Uterus (tissue), 4 donors: ENCODE data around the gene MARVELD3. TPM values are rescaled to one million over a fixed set of nuclear protein-coding genes. Genes with fewer than 3 reads are reported as not detected.

Experiments
- DNase-seq, 2 donors: peaks; one replicate each; pipeline ENCODE4 v3.0.0-alpha.2; 2019 to 2020
- H3K27ac ChIP-seq, 2 donors: fragments of 200-600 bp; sonication (generic); 1 replicate in 1 of 2; 2 replicates in 1 of 2; pipeline ENCODE4 v1.5.1; 2016 to 2018
- H3K27me3 ChIP-seq, 2 donors: fragments of 200-600 bp; sonication (generic); one replicate each; pipeline ENCODE4 v1.5.1; 2018 to 2019; ENCODE audit warnings: control low read depth in 1 of 2
- H3K36me3 ChIP-seq, 2 donors: fragments of 200-600 bp; sonication (generic); one replicate each; pipeline ENCODE4 v1.5.1; 2019; ENCODE audit warnings: control low read depth in 1 of 2
- H3K4me1 ChIP-seq, 2 donors: fragments of 200-600 bp; sonication (generic); one replicate each; pipeline ENCODE4 v1.5.1; 2018 to 2019; ENCODE audit warnings: control low read depth in 1 of 2
- H3K4me3 ChIP-seq, 2 donors: fragments of 200-600 bp; sonication (generic); 1 replicate in 1 of 2; 2 replicates in 1 of 2; pipeline ENCODE4 v1.5.1; 2018 to 2019; ENCODE audit warnings: mild to moderate bottlenecking in 1 of 2
- H3K9me3 ChIP-seq, 2 donors: fragments of 200-600 bp; sonication (generic); one replicate each; pipeline ENCODE4 v1.5.1; 2019; ENCODE audit warnings: control low read depth in 1 of 2
- POLR2A ChIP-seq, 2 donors: fragments of 450-650 bp; IDR thresholded peaks; one replicate each; pipeline ENCODE4 v1.6.1; 2016; ENCODE audit warnings: antibody characterized with exemption in 2 of 2, mild to moderate bottlenecking in 1 of 2, moderate library complexity in 1 of 2
- intact Hi-C: fragments of 100-400 bp; cut with DNase I; formaldehyde crosslinking; loops from one replicate; pipeline ENCODE4 v1.15.1; 2023; ENCODE audit warnings: low total_unique reads
- total RNA-seq, 4 donors: library from RNA; depleted of rRNA in 3 of 4; stranded (reverse); fragments of >200 nt in 3 of 4; gene quantifications; one replicate each; pipeline versions ENCODE4 v1.1.0 to v1.2.4, GENCODE V29; 2014 to 2023
- TF ChIP-seq, protein P1 (sequence below), 4 experiments: fragments of 200-600 bp in 2 of 4; fragments of 450-650 bp in 2 of 4; sonication (generic) in 2 of 4; IDR thresholded peaks; one replicate each; pipeline ENCODE4 v1.5.1; 2016 to 2019; ENCODE audit warnings: antibody characterized with exemption in 4 of 4, mild to moderate bottlenecking in 2 of 4, moderate library complexity in 1 of 4
- donor health status: DM: yes; HTN: yes; CAD: no.

Gene MARVELD3
- total RNA-seq, 4 donors from 2014 or later = 0.21 to 5.7 (median 1.8) TPM; not detected in 1

DNA sequence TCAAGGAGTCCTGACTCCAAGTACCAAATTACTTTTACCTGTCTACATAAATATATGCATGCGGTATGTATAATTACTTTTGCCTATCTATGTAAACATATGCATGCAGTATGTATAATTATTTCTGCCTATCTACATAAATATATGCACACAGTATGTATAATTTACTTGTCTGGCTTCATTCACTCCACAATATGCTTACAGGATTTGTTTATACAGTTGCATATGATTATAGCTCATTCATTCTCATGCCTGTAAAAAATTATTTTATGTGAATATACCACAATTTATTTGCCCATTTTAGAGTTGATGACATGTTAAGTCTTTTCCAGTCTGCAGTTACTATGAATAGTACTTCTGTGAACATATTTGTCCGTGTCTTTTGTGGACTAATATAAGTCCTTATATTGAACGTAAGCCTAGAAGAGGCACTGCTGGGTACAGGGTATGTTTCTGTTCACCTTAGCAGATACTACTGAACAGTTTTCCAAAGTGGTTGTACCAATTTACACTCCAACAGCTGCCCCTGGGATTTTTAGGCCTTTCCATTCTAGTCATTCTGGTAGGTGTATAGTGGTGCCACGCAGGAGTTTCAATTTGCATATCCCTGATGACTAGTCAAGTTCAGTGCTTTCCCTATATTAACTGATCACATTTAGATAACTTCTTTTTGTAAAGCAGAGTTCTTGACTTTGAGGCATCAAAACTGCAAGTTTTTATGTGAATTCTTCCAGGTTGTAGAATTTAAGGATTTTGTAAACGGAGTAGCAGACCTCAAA is 47.0 kb downstream of the MARVELD3 start:
- Histone ChIP-seq H3K36me3 (no peaks in the 10 kb centered on the region), H3K4me1 (no peaks in the 10 kb centered on the region), H3K27ac (no peak overlapping the region), H3K9me3 (no peaks in the 10 kb centered on the region), H3K27me3 (no peaks in the 10 kb centered on the region), H3K4me3 (no peak overlapping the region)
- intact Hi-C loops = no loop called here
- TF ChIP-seq, protein P1, sequence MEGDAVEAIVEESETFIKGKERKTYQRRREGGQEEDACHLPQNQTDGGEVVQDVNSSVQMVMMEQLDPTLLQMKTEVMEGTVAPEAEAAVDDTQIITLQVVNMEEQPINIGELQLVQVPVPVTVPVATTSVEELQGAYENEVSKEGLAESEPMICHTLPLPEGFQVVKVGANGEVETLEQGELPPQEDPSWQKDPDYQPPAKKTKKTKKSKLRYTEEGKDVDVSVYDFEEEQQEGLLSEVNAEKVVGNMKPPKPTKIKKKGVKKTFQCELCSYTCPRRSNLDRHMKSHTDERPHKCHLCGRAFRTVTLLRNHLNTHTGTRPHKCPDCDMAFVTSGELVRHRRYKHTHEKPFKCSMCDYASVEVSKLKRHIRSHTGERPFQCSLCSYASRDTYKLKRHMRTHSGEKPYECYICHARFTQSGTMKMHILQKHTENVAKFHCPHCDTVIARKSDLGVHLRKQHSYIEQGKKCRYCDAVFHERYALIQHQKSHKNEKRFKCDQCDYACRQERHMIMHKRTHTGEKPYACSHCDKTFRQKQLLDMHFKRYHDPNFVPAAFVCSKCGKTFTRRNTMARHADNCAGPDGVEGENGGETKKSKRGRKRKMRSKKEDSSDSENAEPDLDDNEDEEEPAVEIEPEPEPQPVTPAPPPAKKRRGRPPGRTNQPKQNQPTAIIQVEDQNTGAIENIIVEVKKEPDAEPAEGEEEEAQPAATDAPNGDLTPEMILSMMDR (IDR thresholded peaks at IDR 0.05) = no peak
- no peak for TF ChIP-seq POLR2A (IDR thresholded peaks at IDR 0.05)
- no peak for DNase-seq

DNA sequence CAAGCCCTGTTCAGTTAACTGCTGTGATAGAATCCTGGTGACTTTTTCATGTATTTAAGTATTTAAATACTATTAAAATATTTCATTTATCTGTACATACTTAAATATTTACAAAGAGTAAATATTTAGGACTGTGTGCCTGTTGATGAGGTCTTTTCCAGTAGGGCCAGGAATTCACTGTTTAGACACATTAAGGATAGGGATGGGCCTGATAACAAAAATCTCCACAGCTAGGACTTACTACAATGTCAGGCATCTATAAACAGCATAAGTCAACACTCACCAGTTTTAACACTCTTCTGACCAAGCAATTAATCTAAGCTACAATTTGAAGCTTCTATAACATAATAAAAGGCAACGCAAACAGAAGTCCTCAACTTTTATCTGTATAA is 47.6 kb downstream of the MARVELD3 start:
- no peaks in the 10 kb centered on the region for H3K9me3 ChIP-seq
- intact Hi-C loops = no loop called here
- no peaks in the 10 kb centered on the region for H3K4me1 ChIP-seq
- no peaks in the 10 kb centered on the region for H3K36me3 ChIP-seq
- no peaks in the 10 kb centered on the region for H3K27me3 ChIP-seq
- no peak for TF ChIP-seq POLR2A (IDR thresholded peaks at IDR 0.05)
- TF ChIP-seq, protein P1 (IDR thresholded peaks at IDR 0.05) = no peak
- no peak for DNase-seq
- H3K27ac ChIP-seq = no peak overlapping the region
- no peak overlapping the region for H3K4me3 ChIP-seq

DNA sequence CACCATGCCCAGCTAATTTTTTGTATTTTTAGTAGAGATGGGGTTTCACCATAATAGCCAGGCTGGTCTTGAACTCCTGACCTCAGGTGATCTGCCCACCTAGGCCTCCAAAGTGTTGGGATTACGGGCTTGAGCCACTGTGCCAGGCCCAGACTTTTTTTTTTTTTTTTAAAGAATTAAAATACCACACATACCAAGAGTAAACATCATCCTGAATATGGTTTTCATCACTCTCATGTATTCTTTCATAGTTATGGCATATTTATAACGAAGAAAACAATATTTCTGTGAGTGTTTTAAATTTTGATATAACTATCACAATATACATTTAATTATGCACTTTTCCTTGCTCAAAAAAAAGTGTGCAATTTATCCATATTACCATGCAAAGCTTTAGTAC is 48.2 kb downstream of the MARVELD3 start:
- Histone ChIP-seq H3K4me3 (no peak overlapping the region), H3K9me3 (no peaks in the 10 kb centered on the region), H3K27me3 (no peaks in the 10 kb centered on the region), H3K36me3 (no peaks in the 10 kb centered on the region), H3K27ac (no peak overlapping the region), H3K4me1 (no peaks in the 10 kb centered on the region)
- TF ChIP-seq, protein P1 (IDR thresholded peaks at IDR 0.05) = no peak
- no peak for TF ChIP-seq POLR2A (IDR thresholded peaks at IDR 0.05)
- no peak for DNase-seq
- intact Hi-C loops = no loop called here

DNA sequence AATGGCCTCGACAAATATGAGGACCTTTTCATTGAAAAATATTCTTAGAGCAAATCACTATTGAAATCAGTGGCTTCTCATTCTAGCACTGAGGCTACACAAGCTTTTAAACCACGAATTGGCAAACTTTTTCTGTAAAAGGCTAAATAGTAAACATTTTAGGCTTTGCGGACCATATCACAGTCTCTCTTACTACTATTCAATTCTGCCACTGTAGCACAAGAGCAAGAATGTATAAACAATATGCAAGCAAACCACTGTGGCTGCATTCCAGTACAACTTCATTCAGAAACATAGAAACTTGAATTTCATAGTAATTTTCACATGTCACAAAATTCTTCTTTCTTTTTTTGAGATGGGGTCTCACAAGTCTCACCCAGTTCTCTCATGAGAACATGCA is 49.4 kb downstream of the MARVELD3 start:
- Histone ChIP-seq H3K27ac (no peak overlapping the region), H3K9me3 (no peaks in the 10 kb centered on the region), H3K4me3 (no peak overlapping the region), H3K4me1 (no peaks in the 10 kb centered on the region), H3K36me3 (no peaks in the 10 kb centered on the region), H3K27me3 (no peaks in the 10 kb centered on the region)
- TF ChIP-seq, protein P1 (IDR thresholded peaks at IDR 0.05) = no peak
- TF ChIP-seq POLR2A (IDR thresholded peaks at IDR 0.05) = no peak
- intact Hi-C loops = no loop called here
- DNase-seq = no peak

DNA sequence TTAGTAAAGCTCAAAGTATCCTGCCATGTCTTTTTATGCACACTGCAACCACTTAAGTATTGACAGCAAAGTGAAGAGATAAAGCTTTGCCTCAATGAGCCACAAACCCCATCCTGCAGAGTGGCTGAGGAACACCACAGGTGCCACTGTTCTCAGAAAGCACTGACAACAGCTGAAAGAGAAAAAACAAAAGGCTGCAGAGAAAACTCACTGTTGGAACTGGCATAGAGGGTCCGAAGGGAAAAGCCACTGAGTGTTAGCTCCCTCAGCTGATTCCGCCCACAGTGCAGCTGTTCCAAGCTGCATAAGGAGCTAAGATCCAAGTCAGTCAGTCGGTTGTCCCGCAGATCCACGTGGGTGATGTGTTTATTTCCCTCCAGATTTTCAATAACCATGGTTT is 50.3 kb downstream of the MARVELD3 start:
- Histone ChIP-seq H3K36me3 (no peaks in the 10 kb centered on the region), H3K4me3 (no peak overlapping the region), H3K27me3 (no peaks in the 10 kb centered on the region), H3K4me1 (no peaks in the 10 kb centered on the region), H3K27ac (no peak overlapping the region), H3K9me3 (no peaks in the 10 kb centered on the region)
- TF ChIP-seq, protein P1 (IDR thresholded peaks at IDR 0.05) = no peak
- TF ChIP-seq POLR2A (IDR thresholded peaks at IDR 0.05) = no peak
- DNase-seq = no peak
- intact Hi-C loops = no loop called here
